ENCODE measurements around the gene ZFP36L1. TPM values are rescaled to one million over a fixed set of nuclear protein-coding genes. Genes with fewer than 3 reads are reported as not detected.
A peak's percentile ranks its signal among the peaks of the same experiment; 100 is the strongest.

Gene ZFP36L1
- total RNA-seq, 1 donor from 2014 or later, result 884 TPM

- peak overlapping the region; percentile 100 for H3K4me3 Mint-ChIP-seq
- peaks cover 48% of the 10 kb centered on the region for H3K4me1 Mint-ChIP-seq
- H3K27ac Mint-ChIP-seq, result peak overlapping the region; percentile 99
- DNase-seq (peak; percentile 83), ATAC-seq (ENCODE audit: low read depth) (peak; percentile 41)
- H3K36me3 Mint-ChIP-seq (ENCODE audit: low read depth), result peaks cover 40% of the 10 kb centered on the region
- H3K9me3 Mint-ChIP-seq, result no peaks in the 10 kb centered on the region
- H3K27me3 Mint-ChIP-seq, result no peaks in the 10 kb centered on the region
- ChIA-PET CTCF (interaction anchor here (1.1 to 3.4 kb wide), 4 partner anchors 11 to 498 kb away, joined by 4 to 67 read pairs (median 8); no protein-coding TSS in a partner anchor), POLR2A (interaction anchor here (0.6 to 19.6 kb wide), 60 partner anchors 10 to 972 kb away, joined by 3 to 2953 read pairs (median 5); no protein-coding TSS in a partner anchor)
- intact Hi-C loops (cut with micrococcal nuclease), result loop anchor here (1.0 to 2.0 kb wide), 4 partner anchors 10 to 979 kb away; partner anchors contain the start of gene ZFYVE26
- TF ChIP-seq CTCF (IDR thresholded peaks at IDR 0.05), result no peak
These were observed 2.9 kb upstream of the ZFP36L1 start for GRCh38 chr14:68795597-68796417.

- POLR2A ChIA-PET, result interaction anchor here (0.5 to 19.6 kb wide), 59 partner anchors 9 to 973 kb away, joined by 3 to 2953 read pairs (median 6); no protein-coding TSS in a partner anchor
- no peak for TF ChIP-seq CTCF (IDR thresholded peaks at IDR 0.05)
- peaks cover 45% of the 10 kb centered on the region for H3K4me1 Mint-ChIP-seq
These were observed 2.2 kb upstream of the ZFP36L1 start for GRCh38 chr14:68794851-68795596.

GRCh38 chr14:68794130-68794850 lies 1.4 kb upstream of the ZFP36L1 start:
- peaks cover 40% of the 10 kb centered on the region for H3K4me1 Mint-ChIP-seq
- H3K27me3 Mint-ChIP-seq, result no peaks in the 10 kb centered on the region
- ChIA-PET CTCF (interaction anchor here (2.6 to 3.4 kb wide), 2 partner anchors 13 to 20 kb away, joined by 13 to 67 read pairs; no protein-coding TSS in a partner anchor), POLR2A (interaction anchor here (0.5 to 19.6 kb wide), 31 partner anchors 9 to 568 kb away, joined by 3 to 2953 read pairs (median 15); no protein-coding TSS in a partner anchor)
- H3K9me3 Mint-ChIP-seq, result no peaks in the 10 kb centered on the region
- ATAC-seq (ENCODE audit: low read depth), result peak; percentile 6
- H3K36me3 Mint-ChIP-seq (ENCODE audit: low read depth), result peaks cover 55% of the 10 kb centered on the region
- DNase-seq, result peak; percentile 72
- H3K27ac Mint-ChIP-seq, result peak overlapping the region; percentile 99
- H3K4me3 Mint-ChIP-seq, result peak overlapping the region; percentile 100
- TF ChIP-seq CTCF (IDR thresholded peaks at IDR 0.05), result no peak
- intact Hi-C loops (cut with micrococcal nuclease), result loop anchor here (2.0 kb wide), 2 partner anchors 519 to 977 kb away; partner anchors contain the start of gene ZFYVE26

More at GRCh38 chr14:68794851-68795596, 2.2 kb upstream of the ZFP36L1 start:
- Mint-ChIP-seq H3K27me3 (no peaks in the 10 kb centered on the region), H3K4me3 (peak overlapping the region; percentile 100), H3K9me3 (no peaks in the 10 kb centered on the region), H3K36me3 (ENCODE audit: low read depth) (peaks cover 48% of the 10 kb centered on the region), H3K27ac (peak overlapping the region; percentile 99)
- intact Hi-C loops (cut with micrococcal nuclease), result loop anchor here (2.0 kb wide), 2 partner anchors 520 to 978 kb away; partner anchors contain the start of gene ZFYVE26
- ATAC-seq (ENCODE audit: low read depth), result no peak
- DNase-seq, result no peak
- CTCF ChIA-PET, result interaction anchor here (1.1 to 3.4 kb wide), 4 partner anchors 12 to 497 kb away, joined by 4 to 67 read pairs (median 8); no protein-coding TSS in a partner anchor

- Mint-ChIP-seq H3K36me3 (ENCODE audit: low read depth) (peaks cover 61% of the 10 kb centered on the region), H3K9me3 (no peaks in the 10 kb centered on the region), H3K27ac (peak overlapping the region; percentile 99), H3K4me3 (peak overlapping the region; percentile 100), H3K4me1 (peaks cover 42% of the 10 kb centered on the region), H3K27me3 (no peaks in the 10 kb centered on the region)
- intact Hi-C loops (cut with micrococcal nuclease), result loop anchor here (1.0 to 2.0 kb wide), 14 partner anchors 23 to 977 kb away; partner anchors contain the start of gene ZFYVE26
- TF ChIP-seq CTCF (IDR thresholded peaks at IDR 0.05), result no peak
- DNase-seq (no peak), ATAC-seq (ENCODE audit: low read depth) (peak; percentile 4)
- CTCF ChIA-PET, result interaction anchor here (1.0 to 9.4 kb wide), 4 partner anchors 13 to 545 kb away, joined by 3 to 121 read pairs (median 43); no protein-coding TSS in a partner anchor
- POLR2A ChIA-PET, result interaction anchor here (0.6 to 19.6 kb wide), 50 partner anchors 9 to 849 kb away, joined by 3 to 2953 read pairs (median 8); no protein-coding TSS in a partner anchor
These were observed 865 bp upstream of the ZFP36L1 start for GRCh38 chr14:68793734-68794129.
